ENCODE data around the gene CHST4.
"Not testable (repeated sequence)": the region's sequence is repeated elsewhere in the genome, so short reads cannot be mapped to it uniquely, and the experiment has no call there.

The CHST4 gene

DNA sequence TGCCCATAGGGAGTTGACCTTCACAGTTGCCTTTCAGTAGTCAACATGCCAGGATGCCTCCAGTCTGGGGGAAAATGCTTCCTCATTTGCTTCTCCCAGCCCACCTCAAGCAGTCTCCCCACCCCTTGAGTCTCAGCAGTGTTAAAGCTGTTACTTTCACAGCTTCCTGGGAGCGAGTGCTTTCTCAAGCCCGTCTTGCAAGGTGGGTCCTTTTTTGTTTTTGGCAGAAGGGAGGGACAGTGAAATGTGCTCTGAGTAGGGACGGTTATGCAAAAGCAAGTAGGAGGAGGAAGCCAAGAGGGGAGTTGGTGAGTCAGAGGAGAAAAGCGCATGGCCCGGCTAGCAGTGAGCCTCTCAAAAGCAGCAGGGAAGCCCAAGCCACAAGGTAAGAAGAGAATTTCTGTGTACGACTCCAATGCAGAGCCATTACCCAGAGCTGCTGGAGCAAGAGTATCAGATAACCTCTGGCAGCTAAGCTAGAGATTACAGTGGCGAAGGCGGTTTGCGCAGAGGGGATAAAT is at the start of gene CHST4:
Gene CHST4 (plus strand): TSS at position 316 of the 521 bp plus-strand sequence. CDS start 10,252 bp downstream, outside the sequence.
- in situ Hi-C loops (cut with MboI; ENCODE audit: low sequenced_read_pairs): no loop called here

DNA sequence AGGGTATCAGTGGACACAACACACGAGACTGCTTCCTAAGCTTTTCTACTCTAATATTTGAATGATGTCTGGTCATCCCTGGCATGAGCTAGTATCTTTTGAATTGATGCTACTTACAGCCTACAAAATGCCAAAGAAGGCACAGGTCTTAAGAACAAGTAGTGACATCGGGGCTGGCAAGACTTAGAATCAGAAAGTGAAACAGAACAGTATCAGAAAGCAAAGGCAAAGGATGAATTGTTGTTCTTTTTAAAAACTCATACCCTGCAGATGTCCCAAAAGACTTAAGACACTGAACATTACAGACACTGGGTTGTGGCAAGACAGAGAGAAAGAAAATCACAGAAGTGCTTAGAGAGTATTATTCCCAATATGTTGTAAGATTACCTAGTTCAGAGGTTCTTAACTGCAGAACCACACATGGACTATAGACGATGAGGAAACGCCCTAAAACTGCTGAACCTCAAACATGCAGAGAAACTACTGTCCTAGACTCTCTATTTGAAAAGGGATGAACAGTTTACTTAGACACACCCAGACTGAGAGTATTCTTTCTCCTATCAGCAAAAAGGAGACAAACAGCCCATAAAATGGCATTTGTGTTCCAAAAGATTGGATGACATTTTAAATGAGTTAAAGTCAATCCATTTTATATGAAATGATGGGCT is 49.6 kb upstream of the CHST4 start:
- in situ Hi-C loops (cut with MboI; ENCODE audit: low sequenced_read_pairs): no loop called here

DNA sequence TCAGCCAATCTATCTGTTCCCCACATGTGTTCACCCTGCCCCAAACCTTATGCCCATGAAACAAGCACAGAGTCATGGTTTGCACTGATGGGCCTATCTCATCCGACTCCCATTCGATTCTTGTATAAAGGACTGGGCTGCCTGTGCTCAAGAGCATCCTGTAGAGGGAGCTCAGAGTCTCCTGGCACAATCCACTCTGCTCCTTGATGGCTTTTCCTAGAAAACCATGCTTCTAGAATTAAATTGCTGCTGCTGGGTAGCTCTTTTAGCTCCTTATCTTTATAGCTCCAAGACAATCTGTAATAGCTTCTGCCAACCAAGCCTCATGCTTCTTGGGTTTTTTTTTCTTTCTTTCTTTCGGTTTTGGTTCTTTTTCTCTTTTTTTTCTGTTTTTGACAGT is 46.8 kb upstream of the CHST4 start:
- in situ Hi-C loops (cut with MboI; ENCODE audit: low sequenced_read_pairs): no loop called here

DNA sequence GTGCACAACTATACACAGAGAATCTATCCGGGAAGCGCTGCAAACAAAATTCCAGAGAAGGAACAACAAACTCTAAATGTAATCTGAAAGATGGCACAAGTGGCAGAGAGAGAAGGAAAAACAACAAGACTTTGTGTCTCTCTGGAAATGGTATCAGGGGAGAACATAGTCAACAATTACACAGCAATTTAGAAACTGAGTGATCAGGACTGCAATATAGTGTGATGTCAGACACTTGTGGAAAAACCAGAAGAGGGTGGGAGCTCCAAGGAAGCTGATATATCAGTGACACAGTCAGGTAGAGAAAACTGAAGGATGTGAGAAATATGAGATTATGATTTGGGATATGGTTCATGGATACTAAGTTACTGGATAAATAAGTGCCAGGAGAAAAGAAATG is 45.3 kb upstream of the CHST4 start:
- in situ Hi-C loops (cut with MboI; ENCODE audit: low sequenced_read_pairs): no loop called here

DNA sequence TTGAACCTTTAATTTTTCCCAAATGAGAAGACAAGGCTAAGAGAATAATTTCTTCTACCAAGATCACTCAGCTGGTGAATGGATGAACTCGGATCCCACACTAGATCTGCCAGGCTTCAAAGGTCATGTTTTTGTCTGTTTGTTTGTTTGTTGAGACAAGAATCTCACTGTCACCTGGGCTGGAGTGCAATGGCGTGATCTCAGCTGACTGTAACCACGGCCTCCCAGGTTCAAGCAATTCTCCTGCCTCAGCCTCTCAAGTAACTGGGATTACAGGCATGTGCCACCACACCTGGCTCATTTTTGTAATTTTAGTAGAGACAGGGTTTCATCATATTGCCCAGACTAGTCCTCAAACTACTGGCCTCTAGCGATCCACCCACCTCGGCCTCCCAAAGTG is 43.7 kb upstream of the CHST4 start:
- in situ Hi-C loops (cut with MboI; ENCODE audit: low sequenced_read_pairs): no loop called here

DNA sequence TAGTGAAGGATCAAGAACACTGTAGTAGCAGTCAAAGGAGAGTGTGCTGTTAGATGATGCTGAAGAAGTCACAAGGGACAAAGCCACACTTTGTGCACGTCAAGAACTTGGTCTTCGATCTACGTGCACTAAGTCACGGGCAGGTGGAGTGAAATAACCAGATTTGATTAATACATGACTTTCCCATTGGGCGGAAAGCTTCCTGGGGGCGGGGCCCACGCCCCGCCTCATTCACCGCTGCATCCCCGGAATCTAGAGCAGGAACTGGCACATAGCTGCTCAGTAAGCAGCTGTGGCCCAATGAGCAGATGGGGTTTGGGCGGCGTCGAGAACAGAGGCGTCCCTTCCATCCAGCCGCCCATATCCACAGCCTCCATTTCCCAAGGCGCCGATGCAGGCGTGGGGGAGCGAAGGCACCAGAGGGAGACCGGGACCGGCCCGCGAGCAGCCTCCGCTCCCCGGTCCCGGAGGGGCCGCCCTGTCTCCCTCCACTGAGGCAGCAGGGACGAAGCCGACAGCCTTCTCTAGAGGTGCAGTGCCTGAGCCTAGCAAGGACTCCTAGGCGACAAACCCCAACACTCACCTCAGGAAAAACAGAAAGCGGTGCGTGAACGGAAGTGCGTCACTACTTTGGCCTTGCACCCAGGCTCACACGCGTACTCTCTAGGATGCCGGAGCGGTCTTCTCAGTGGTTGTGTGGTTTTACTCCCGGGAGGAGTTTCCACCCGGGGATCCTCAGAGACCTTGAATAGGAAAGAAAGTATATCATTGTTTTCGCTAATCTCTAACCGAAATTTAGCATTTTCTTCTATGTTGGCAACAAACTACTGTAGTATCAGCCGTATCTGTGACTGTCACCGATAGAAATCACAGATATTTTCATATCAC is 42.0 kb upstream of the CHST4 start:
- in situ Hi-C loops (cut with MboI; ENCODE audit: low sequenced_read_pairs): no loop called here

DNA sequence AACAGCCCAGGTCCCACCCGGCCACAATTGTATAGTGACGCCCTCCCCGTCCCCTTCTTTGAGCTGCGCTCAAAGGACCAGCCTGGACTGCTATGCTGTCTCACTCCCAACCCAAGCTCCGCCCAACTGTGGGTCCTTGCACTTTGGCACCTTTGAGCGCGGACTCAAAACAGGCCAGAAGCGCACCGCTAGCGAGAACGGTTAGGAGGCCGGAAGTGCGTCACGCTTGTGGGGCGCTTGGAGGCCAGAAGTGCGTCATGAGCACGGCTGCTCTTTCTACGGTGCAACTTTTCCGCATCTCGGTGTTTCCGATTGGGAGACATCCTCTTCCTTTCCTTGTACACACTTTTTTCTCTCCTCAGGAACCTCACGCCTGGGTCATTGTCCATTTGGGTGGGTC is 37.1 kb upstream of the CHST4 start, which contains the start of gene ZNF19:
Gene ZNF19 (minus strand): TSS at position 203 of the 400 bp plus-strand sequence. CDS start 7,210 bp downstream, outside the sequence.
- in situ Hi-C loops (cut with MboI; ENCODE audit: low sequenced_read_pairs): no loop called here

DNA sequence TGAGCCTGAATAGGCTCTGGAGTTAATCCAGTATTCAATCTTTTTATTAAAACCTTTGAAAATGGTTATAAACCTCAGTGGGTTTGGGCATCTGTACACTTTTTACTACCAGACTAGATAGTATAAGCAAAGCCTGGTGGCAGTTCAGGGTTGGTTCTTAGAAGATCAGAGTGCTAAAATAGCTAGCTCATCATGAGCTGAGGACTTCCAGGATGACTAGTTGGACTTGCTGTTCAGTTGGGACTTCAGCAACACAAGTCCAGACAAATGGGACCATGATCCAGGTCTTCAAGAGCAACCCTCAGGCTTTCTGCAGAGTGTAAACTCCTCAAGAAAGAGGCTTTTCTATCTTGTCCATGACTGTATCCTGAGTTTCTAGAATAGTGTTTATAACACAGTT is 35.9 kb upstream of the CHST4 start:
- in situ Hi-C loops (cut with MboI; ENCODE audit: low sequenced_read_pairs): no loop called here

DNA sequence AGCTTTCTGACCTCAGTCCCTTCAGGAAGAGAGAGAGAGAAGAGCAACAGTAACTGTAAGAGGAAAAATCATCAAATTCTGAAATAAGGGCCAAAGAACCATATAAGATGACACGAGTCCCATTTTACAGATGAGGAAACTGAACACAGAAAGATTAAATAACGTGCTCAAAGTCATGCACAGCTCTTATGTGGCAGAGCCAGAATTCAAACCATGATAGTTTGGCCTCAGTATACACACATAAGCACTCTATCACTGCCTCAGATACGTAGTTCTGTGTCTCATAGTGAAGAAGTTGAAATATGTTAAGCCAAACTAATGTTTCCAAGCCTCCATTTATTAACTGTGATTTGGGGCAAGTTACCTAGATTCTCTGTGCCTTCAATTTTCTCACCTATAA is 35.2 kb upstream of the CHST4 start:
- in situ Hi-C loops (cut with MboI; ENCODE audit: low sequenced_read_pairs): no loop called here

DNA sequence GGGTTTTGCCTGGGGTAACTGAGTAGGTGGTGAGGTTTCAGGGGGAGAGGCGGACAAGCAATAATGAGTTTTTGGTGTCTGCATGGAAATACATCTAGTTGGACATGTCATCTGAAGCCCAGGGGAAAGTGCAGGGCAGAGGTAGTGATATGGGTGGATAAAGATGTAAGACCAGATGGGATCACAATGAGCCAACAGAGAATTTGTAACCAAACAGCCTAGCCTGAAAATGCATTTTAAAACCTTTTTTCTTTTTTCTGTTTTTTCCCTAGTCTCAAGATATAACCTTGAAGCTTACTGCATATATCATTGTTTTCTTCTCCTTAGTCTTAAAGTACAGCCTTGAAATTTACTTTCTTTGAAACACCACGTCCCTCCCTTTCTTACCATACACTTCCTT is 33.4 kb upstream of the CHST4 start:
- in situ Hi-C loops (cut with MboI; ENCODE audit: low sequenced_read_pairs): no loop called here

DNA sequence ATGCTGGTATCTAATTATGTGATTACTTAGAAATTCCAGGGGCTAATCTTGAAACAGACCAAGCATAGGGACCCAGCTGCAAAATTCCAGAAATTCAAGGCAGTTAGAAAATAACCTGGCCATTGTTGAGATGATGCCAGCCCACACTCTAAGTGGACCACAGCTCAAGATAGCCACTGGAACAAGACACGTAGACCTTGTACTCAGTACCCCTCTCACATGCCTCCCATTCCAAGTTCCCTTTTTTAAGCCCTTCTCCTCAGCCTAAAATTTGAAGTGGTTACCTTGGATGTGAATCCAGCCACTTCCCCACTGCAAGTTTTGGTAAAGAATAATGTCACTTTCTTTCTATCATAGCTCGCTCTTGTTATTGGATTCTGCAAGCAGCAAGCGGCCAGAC is 33.0 kb upstream of the CHST4 start:
- in situ Hi-C loops (cut with MboI; ENCODE audit: low sequenced_read_pairs): no loop called here

DNA sequence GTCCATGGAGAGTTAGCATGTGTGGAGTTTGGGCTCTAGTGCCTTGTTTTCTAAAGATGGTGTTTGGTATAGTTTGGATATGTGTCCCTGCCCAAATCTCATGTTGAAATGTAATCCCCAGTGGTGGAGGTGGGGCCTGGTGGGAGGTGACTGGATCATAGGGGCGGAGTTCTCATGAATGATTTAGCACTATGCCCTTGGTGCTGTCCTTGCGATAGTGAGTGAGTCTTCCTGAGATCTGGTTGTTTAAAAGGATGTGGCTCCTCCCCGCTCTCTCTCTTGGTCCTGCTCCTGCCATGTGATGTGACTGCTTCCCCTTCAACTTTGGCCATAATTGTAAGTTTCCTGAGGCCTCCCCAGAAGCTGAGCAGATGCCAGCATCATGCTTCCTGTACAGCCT is 28.2 kb upstream of the CHST4 start:
- in situ Hi-C loops (cut with MboI; ENCODE audit: low sequenced_read_pairs): no loop called here

DNA sequence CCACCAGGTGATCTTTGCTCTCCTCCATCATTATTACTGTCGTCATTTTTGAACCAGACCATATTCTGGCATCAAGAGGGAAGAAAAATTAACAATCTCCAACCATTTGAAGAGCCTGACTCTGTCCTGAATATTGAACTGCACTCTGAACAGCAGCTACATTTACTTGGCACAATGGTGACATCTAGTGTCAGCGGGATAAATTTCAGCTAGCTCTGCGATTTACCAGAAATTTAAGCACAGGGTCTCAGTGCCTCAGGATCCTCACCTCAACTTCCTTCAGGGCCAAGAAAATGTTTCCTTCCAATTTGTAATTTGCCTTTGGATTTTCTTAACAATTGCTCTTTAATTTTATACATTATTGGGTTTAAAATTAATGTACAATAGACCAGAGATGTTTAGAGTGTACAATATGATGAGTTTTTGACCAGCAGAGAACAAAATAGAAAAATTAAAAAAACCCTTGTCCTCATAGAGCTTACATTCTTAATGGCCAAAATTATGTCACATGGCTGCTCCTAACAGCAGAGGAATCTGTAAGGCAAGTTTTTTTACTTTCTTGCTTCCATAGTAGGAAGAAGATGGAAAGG is 26.4 kb upstream of the CHST4 start:
- in situ Hi-C loops (cut with MboI; ENCODE audit: low sequenced_read_pairs): no loop called here

DNA sequence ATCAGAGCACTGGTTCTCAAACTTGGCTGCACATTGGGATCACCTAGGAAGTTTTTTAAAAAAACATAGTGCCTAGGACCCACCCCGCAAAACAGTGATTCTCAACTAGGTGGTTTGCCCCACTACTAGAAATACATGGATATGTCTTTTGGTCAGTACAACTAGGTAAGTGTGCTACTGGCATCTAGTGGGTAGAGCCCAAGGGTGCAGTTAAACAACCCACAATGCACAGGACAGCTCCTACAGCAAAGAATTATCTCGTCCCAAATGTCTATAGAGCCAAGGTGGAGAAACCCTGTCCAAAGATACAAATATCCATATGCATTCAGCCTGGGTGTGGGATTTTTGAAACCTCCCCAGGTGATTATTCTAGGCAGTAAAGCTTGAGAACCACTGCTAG is 25.3 kb upstream of the CHST4 start:
- in situ Hi-C loops (cut with MboI; ENCODE audit: low sequenced_read_pairs): no loop called here

DNA sequence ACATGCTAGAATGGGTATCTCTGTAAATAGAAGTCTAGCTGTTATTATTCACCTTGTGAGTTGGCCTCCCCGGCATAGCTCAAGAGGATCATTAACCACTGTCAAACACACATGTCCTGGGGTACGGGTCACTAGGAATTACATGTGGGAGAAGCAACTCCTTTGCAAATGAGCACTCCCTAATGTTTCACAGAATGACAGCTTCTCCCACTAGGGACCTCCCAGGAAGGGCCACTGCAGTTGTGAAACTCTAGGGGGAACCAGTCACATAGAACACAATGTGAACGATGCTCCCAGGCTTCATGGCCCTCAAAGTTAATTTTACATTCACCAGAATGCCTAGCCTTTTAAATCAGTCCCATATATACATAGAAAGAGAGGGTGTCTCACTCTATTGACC is 24.7 kb upstream of the CHST4 start:
- in situ Hi-C loops (cut with MboI; ENCODE audit: low sequenced_read_pairs): no loop called here

DNA sequence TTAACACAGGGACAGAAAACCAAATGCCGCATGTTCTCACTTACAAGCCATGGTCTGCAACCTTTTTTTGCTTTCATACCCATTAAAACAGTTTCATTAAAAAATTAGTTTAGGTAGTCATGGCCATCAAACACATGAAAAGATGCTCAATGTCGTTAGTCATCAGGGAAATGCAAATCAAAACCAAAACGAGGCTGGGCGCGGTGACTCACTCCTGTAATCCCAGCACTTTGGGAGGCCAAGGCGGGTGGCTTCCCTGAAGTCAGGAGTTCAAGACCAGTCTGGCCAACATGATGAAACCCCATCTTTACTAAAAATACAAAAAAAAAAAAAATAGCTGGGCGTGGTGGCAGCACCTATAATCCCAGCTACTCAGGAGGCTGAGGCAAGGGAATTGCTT is 22.2 kb upstream of the CHST4 start:
- in situ Hi-C loops (cut with MboI; ENCODE audit: low sequenced_read_pairs): not testable (repeated sequence)

DNA sequence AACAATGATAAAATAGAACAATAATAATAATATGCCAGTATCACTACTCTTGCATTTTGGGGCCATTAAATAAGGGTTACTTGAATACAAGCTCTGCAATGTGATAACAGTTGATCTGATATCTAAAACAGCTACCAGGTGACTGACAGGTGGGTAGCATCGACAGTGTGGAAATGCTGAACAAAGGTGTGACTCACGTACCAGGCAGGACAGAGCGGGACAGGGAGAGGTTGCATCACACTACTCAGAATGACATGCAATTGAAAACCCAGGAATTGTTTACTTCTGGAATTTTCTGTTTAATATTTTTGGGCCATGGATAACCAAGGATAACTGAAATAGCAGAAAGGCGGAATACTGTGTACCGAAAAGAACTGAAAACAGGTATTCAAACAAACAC is 21.3 kb upstream of the CHST4 start:
- in situ Hi-C loops (cut with MboI; ENCODE audit: low sequenced_read_pairs): no loop called here

DNA sequence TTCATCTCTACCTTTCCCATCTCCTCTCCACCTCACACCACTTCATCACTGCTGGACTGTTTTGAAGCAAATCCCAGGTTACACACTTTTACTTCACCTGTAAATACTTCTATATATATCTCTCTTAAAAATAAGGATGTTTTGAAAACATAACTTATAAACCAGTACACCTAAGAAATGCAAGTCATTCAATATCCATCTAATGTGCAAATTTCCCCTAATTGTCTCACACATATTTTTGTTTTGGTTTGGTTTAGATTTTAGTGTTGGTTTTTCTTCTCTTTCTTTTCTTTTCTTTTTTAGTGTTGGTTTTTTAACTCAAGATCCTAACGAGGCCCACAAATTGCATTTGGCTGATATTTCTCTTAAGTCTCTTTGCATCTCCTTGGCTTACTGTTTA is 19.2 kb upstream of the CHST4 start:
- in situ Hi-C loops (cut with MboI; ENCODE audit: low sequenced_read_pairs): no loop called here

DNA sequence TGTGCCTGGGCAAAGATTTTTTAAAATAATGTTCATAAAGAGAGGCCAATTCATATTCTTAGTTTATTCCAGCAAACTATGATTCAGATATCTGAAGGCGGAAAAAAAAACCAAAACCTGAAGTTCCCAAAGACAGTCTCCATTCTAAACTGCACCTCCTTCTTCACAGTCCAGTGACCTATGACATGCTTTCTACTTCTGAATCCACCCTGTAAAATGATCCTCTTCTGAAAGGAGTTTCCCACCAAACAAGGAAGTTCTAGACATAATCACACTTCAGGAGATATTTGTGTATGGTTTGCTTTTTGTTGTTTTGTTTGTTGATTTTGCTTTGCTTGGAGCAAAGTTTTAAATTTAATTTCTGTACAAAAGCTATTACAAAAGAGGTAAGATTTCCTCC is 12.9 kb upstream of the CHST4 start:
- in situ Hi-C loops (cut with MboI; ENCODE audit: low sequenced_read_pairs): no loop called here

DNA sequence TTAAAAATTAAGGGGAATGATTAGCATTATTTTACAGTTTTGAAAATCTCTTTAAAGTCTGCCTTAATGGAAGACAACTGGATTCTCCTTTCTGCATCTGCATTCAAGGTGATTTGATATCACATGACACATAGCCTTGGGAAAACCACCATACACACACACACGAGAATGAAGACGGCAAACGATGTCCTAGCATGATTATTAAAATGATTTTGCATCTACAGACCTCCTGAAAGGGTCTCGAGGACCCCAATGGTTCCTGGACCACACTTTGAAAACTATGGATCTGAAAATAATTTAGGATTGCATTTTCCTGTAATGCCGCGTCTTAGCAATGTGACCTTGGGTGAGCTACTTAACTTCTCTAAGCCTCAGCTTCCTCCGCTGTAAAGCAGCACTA is 11.8 kb upstream of the CHST4 start:
- in situ Hi-C loops (cut with MboI; ENCODE audit: low sequenced_read_pairs): no loop called here

DNA sequence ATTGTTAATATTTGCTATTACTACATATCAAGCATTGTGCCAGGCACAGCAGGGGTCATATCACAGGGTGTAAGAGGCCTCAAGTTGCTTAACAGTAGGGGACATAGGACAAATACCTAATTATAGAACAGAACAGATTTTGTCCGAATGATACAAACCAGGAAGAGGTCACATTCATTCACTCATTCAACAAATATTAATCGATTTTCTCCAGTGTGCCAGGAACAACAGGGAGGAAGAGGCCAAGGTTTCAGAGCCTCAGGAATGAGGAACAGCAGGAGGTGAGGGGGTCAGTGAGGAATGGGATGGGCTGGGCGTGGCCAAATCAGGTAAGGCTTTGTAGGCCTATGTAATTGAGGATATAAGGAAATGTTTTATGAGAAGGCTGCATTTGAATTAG is 11.2 kb upstream of the CHST4 start:
- in situ Hi-C loops (cut with MboI; ENCODE audit: low sequenced_read_pairs): no loop called here

DNA sequence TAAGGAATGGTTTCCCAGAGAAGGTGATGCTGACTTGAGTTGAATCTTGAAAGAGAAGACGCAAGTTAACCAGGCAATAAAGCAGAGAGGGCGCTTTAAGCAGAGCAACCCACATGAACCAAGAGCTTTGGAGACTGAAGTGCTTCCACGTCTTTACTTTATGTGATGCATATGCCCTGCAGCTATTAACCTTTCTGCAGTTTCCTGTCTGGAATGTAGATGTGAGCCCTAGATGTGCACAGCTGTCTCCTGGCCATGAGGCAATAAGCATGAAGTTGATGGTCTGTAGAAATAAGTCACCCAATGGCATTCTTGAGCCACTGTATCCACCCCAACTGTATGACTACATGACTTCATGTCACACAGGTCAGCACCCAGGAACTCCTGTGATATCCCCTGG is 5.7 kb upstream of the CHST4 start:
- in situ Hi-C loops (cut with MboI; ENCODE audit: low sequenced_read_pairs): no loop called here

Measured in HL-60/S4 treated with retinoic acid at 250 ng/mL for 4 days and 3 days (cell line).